NCI-H2081 (cell line): ENCODE measurements around the gene HYAL2.
A peak's percentile ranks its signal among the peaks of the same experiment; 100 is the strongest.

ENCODE experiments used
- DNase-seq, 2 experiments: peaks; one replicate each; lab custom pipeline; 2025; lab: John Stamatoyannopoulos, UW

Gene HYAL2

DNA sequence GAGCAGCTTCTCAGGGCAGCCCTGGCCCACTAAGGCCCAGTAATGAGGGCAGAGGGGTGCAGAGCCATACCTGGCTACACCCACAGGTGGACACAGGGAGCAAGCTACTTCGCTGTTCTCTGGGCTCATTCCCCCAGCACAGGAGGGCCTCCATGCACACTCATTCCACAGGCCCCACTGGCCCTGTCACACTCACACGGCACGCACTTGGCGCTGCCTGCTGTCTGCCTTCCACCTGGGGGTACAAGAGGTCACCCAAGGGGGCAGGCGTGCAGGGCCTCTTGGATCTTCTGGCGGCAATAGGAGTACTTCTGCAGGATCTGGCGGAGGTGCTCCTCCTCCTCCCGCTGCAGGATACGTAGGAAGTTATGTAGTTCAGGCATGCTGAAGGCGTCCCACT lies 7.8 kb upstream of the HYAL2 start:
- DNase-seq = no peak

DNA sequence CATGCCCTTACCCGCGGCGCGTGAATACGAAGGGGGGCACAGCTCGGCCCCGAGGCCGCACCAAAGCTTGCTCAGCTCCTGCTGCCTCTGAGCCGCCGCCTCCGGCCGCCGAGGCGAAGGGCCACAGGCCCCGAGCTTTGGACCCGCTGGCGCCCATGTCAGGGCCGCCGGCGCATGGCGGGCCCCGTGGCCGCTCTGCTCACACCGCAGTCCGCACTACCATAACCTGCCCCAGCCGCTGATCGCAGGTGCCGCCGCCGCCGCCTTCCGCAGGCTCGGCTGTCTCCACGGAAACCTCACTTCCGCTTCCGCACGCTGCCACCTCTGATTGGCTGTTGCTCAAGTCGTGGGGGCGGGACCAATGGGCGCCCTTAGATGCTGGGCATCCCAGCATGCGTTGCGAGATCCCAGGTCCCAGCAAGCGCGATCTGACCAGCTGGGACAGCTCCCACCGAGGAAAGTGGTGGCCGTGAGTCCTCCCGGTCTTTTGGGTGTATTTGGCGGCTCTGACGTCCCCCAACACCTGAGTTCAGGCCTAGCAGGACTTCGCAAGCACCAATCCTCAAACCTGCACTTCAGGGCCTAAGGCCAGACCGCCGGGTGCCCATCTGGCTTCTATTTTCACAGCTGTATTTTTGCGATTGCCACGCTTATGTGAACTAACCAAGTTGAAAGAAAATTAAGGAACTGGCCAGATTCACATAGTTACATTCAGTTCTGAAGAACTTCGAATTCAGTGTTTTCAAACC lies 5.6 kb upstream of the HYAL2 start, which contains the start of gene TUSC2:
Gene TUSC2, minus strand, starts transcription at position 281 of the 749 bp plus-strand sequence. Its CDS starts 124 bp downstream, at position 157.
- peak; percentile 93 to 94 for DNase-seq

DNA sequence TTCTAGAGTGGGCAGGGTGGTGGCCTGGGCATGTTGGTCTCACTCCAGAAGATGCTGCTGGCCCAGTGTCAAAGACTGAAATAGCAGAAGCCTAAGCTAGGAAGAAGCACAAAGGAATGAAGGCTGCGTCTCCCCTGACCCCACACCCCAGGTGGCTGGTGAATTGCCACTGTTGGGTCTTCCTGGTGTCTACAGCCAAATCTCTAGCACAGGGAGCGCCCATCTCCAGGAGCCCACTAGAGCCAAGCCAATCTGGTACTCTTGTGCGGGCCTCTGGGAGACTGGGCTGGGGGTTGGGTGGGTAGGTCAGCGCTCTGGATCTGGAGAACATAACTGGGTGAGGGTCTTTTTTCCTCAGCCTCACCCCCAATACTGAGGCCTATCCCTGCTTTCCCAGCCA lies 4.6 kb upstream of the HYAL2 start:
- no peak for DNase-seq

DNA sequence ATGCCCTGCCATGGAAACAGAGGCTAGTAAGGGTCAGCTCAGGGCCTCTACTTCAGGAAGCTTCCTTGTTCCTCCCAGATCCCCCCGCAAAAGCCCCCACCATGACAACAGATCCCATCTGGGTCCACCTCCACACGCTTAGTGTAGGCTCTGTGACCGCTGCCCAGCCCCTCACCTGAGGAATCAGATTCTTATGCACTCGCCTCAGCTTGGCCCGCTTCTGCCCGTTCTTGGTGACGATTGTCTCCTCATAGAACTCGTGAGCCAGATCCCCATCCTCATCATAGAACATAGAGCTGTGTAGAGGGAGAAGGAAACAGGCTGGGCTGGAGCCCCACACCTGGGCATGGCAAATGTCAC lies 3.6 kb upstream of the HYAL2 start:
- no peak for DNase-seq

DNA sequence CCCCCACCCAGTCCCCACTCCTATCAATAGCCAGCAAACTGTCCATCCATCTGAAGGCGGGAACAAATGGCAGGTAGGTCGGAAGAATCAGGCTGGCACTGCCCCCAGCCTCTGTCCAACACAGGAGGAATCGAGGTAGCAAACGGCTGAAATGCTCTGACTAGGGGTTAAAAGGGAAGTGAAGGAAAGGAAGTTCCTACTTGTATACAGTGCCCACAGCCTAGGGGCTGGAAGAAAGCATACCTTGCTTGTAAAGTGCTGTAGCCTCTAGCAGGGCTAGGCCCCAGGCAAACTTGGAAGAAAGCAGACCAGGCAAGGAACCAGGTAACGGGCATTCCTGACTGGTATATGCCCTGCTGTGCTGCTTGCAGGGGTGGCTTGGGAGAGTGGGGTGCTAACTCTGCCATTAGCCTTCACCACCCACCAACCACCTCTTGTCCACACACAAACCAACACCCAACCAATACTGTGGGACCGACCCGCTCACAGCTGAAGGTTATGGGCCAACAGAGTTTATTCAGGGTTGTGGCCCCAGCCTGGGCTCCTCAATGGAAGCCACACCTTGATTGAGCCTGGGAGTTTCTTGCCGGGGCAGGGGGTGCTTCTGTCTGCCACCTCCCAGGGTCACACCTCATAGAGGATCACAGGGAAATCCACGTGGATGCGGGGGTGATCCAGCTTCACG lies 3.1 kb upstream of the HYAL2 start:
- no peak for DNase-seq

DNA sequence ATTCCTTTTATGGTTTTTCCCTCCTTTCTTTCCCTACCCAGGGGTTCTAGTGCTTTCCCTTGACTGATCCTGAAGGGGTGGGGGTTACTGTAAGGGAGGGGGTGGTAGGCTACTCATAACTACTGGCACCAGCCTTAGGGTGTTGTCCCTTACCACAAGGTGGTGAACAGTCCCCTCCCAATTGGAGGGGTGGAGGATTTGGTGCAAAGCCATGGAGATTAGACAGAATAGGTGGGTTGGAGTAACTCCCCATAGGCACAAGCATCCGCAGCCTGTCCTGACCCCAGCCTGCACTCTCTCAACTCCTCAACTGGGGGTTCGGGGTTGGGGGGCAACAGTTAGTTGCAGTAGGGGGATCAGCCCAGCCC lies 2.6 kb upstream of the HYAL2 start:
- DNase-seq = no peak

DNA sequence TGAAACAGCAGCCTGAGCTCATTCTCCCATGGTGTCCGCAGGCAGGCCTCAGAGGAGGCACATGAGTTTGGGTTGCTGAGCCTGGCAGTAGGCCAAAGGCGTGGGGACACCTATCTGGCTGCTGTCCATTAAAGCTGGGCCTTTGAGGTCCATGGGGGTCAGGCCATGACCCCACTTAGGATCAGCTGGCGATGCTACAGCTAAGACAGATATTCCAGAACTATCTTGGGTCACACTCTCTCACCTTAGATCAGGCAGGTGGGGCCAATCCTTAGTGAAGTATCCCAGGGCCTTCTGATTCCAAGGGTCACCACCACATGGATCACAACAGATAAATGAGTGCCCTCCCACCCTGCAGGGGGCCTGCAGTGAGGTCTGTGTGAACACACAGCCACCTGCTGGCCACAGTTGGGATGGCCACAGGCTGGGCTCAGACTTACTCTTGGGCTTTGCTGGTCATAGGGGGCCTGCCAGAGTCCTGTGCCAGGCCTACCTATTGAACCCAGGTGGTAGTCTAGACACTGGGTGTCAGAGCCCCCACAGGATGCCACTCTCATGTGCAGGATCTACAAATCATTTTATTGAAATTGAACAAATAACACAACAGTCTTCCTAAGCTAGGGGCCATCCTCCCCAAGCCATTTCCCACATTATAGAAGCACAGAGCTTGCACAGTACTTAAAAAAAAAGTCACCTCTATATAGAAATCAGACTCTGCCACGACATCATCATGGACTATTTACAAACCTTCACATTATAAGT lies 2.0 kb upstream of the HYAL2 start:
- peak; percentile 65 to 74 for DNase-seq

DNA sequence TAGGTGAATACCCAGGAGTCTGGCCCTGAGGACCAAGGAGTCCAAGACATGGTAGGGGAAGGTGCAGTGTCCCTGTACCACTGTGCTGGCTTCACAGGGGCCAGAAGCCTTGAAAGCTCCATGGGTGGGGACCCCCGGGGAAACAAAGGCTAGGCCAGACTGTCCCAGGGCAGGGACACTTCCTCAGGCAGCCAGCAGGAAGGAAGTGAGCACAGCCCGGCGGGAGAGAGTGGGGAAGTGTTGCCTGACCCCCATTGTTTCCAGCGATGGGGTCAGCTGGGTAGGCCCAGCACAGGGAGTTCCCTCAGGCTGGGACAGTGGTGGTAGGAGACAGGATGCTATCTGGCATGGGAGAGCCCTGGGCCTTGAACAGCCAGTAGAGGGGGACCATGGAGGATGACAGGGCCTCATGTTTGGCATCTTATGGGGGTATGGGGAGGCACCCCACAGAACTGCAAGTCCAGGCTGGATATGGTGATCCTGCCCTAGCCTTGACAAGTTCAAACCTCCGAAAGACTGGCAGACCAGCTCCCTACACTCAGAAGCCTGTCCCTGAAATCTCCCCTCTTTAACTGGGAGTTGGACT lies 1.2 kb upstream of the HYAL2 start:
- DNase-seq = no peak

DNA sequence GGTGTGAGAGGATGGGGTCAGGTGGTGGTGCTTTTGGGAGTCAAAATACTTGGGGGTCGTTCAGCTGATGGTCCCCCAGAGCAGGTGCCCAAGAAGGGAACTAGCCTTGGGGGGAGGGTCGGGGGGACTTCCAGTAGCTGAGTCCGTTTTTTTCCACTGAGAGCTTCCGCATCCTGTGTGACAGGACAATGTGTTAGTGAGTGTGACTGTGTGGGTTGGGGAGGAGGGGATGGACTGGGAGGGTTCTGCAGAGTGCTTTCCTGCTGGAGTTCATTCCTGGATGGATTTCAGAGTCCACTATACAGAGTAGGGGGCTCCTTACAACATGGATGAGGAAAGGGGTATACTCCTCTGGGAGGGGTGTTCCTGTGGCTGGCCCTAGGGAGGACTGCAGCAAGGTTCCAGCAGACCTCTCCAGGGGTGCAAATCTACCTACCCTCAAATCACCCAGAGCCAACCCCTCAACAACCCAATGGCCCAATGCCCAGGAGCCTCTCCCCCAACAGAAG lies 601 bp upstream of the HYAL2 start:
- DNase-seq = no peak

DNA sequence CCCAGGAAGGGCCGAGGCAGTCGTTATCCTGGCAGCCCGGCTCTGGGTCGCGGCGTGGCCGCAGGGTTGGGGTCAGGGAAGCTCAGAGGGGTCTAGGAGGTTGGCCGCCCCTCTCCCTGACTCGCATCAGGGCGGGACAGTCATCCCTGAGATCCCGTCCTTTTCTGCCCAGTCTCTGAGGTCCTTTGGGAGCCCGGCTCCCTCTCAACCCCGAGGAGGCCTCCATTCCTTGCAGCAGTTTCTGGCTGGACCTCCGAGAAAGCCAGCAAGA lies 495 bp downstream of the HYAL2 start:
- no peak for DNase-seq

DNA sequence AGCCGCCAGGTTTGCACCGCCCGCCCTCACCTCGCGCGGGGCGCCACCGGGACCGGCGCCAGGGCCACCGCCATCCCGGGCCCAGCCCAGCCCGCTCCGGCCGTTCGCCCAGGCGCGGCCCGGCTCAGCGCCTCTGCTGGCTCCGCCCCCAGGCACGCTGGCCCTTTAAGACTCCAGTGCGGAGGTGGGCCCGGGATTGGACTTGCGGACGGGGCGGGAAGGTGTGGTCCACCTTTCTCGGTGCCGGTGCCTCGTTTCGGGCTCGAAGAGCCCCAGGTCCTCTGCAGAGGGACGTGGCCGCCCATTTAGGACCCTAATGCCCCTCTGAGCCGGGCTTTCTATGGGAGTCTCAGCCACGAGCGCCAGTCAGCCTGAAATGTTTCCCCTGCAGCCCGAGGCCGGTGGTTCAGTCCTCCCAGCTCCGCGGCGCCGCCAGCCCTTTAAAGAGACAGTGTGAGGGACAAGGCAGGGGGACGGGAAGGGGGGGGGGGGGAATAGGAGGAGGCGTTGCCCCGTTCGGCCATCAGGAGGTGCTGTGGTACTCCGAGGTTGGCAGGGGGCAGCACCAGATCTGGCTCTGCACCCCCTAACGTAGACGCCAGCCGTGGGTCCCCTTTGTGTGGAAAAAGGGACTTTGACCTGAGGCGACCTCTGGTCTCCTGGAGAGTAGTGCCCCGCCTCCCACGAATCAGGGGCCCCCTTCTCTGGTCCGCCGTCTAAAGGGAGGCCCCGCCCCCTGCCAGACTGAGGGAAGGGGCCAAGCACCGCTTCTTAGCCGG lies 1.0 kb downstream of the HYAL2 start:
- peak; percentile 69 to 71 for DNase-seq

DNA sequence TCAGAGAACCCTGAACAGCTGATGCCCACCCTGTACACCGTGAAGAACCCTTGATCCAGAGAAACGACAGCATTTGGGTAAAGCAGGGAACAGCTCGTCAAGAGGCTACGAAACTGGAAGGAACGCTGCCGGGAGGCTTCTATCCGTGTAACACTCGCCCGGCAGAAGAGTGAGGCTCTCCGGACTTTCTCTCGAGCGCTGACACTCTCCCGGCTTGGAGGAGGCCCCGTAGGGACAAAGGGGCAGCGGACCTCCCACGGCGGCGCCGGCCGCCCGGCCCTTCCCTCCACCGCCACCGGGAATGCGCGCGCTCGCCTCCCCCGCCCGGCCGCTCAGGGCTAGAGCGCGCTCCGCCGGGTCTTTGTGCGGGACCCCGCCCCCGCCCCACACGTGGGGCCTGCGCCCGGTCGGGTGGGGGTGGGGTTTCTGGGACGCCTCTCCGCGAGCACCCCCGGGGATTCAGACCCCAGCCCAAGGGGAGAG lies 1.7 kb downstream of the HYAL2 start:
- peak; percentile 54 to 60 for DNase-seq

DNA sequence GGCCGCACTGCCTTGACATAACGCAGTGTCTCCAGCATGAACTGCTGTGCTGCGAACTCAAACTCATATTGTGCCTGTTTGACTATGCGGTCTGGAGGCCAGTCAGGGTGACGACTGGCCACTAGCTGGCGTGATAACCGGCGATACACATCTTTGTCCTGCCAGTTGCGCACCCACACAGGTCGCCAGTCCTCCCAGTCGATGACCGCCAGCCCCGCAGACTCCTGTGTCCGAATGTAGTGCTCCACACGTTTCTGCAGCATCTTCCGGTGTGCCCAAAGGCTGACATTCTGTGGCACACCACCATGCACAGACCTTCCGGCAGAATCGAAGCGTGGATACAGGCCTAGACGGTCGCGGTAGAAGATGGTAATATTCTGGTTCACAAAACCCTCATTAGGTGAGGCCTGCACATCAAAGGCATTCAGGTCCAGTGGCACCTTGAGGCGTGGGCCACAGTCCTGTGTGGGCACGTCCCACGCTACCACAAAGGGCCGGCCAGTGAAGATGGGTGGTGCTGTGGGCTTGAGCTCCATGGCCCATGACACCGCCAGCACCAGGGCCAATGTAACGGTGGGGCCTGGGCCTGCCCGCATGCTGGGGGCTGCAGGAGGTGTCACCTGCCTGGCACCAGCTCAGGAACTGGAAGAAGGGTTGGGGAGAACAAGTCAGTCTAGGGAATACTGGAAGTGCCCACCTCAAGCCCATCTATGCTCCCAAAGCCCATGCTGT lies 2.5 kb downstream of the HYAL2 start:
- DNase-seq = no peak

DNA sequence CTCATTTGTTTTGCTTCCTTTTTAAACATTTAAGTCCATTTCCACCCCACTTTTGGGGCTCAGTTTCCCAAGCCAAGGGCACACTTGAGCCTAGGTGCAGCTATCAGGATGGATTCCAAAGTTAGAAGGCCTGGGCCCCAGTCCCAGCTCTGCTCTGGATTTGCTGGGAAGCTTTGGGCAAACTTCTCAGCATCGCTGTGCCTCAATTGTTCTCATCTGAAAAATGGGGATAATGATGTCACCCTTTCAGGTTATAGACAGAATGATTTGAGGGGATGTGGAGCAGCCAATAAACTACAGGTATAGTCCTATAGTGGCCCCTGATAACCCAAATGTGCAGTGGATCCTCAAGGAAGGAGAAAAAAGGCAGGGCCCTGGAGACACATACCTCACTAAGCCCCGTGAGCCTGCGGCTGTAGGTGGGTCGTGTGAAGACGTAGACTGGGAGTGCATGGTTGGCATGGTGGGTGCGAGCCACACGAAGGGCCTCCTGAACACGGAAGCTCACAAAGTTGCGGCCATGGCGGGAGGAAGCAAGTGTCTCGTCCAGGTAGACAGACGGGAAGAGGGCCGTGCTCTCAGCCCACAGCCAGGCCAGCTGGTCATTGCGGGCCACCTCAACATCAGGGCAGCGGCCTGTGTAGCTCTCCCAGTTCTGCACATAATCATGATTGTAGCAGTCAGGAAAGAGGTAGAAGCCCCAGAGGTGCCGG lies 3.2 kb downstream of the HYAL2 start:
- DNase-seq = no peak

DNA sequence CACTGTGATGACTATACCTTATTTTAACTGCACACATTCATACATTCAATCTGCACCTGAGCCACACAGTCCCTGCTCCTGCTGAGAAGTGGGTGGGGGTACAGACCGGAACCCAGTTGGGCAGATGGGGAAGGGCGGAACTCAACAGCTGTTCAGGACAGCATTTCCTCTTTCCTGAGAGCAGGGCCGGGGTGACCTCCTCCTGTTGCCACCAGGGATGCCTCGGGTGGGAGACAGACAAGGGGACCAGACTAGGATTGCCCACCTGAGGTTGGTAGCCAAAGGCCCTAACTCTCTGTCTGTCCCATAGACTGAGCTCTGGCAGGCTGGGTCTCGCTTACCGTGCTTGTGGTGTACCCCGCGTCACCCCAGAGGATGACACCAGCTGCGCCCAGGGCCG lies 3.9 kb downstream of the HYAL2 start:
- no peak for DNase-seq

DNA sequence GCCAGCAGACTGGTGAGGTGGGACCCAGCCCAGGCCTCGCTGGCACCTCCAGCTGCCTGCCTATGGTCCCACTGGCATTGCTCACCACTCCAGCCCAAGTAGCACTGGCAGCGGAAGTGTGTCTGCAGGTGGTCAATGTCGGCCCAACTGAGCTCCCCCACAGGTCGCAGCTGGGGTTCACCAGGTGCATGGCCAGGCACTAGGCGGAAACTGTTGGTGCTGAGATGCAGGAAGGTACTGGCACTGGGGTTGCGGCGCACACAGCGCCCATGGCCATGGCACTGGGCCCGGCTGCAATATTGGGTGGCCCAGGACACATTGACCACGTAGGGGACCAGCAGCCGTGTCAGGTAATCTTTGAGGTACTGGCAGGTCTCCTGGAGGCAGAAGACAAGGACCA lies 4.4 kb downstream of the HYAL2 start:
- DNase-seq = no peak

DNA sequence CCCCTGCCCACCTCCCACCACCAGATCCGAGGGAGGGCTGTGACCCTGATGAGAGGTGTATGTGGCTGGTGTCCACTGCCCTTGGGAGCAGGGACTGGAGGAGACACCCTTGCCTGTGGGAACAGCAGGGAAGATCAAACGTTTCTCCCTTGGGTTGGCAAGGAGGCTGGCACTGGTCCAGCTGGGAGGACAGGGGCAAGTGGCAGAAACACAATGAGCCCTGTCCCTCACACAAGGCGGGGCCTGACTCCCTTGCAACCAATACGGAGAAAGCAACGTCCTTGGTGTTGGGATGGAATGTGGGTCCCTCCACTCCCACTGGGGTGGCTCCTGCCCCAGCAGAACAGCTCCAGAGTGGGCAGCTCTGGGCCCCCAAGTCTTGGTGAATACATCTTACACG lies 5.2 kb downstream of the HYAL2 start:
- DNase-seq = no peak

DNA sequence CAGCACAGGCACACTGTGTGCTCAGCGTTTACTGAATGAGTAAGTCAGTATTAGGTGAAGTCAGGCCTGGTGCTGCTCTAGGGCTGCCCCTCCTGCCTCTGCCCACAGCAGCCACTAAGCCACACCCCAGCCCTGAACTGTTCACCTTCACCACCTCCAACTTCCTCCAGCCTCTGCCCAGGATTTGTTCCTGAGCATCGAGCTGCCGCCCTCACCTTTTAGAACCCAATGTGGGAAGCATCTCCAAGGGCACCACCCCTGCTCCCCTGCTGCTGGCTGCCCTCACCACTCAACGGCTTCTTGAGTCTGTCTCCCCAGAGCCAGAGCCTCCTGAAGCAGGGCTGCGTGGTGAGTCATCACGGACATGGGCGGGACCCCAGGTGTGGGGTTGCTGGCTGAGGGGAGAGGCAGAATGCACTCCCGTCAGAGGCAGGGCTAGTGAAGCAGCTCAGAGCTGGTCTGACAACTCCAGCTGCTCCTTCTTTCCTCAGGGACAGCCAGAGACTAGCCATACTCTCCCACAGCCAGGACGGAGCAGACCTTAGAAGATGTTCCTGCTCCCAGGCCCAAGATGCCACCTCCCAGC lies 5.8 kb downstream of the HYAL2 start:
- no peak for DNase-seq

DNA sequence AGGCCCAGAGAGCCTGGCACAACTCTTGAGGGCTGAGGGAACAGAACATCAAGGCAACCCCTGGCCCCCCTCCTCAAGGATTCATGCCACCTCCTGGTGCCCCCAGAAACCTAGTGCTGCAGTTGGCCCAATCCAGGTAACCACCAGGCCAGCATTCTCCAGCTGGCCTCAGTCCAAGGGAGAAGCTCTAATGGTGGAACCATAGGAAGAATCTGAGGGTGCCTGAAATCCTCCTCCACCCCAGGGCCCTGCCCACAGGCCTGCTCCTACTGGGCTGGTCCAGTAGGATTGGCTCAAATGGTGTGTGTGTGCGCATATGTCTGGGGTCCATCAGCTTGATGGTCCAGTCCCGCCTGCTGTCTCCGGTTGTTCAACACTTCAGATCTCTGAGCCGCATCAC lies 7.7 kb downstream of the HYAL2 start:
- DNase-seq = no peak

DNA sequence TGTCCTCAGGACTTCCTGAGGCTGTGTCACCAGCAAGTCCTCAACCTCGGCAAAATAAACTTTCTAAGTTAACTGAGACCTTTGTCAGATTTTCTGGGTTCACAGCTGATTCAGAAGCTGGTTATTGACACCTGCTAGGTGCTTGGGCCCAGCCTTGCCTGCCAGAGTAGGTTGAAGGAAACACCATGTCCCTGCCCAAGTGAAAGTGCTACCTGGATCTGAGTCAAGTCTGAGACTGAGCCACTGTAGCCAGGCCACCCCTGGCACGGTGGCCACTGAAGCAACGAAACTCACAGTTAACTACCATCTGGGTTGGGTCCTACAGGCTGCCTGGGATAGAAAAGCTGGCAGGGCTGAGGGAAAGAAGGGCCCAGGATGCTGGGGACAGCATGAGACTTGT lies 8.2 kb downstream of the HYAL2 start:
- DNase-seq = no peak
